Left lung (tissue), 10 donors: ENCODE results near the gene PRUNE1. TPM values are rescaled to one million over a fixed set of nuclear protein-coding genes. Genes with fewer than 3 reads are reported as not detected.

Experiments used
- ATAC-seq: fragments of 200-7000 bp; cut with Tn5 transposase; one replicate; pipeline ENCODE4 v1.9.1; 2020; ENCODE audit warnings: moderate library complexity
- DNase-seq, 4 donors: peaks; one replicate each; pipeline ENCODE4 v3.0.0-alpha.2; 2013 to 2020
- H3K27ac ChIP-seq, 2 donors: fragments of 200-600 bp; sonication (generic) in 1 of 2; one replicate each; pipeline versions ENCODE4 v1.5.0 to v1.8.0; 2020 to 2021
- H3K27me3 ChIP-seq, 2 donors: fragments of 200-600 bp; sonication (generic) in 1 of 2; one replicate each; pipeline versions ENCODE4 v1.5.0 to v1.8.0; 2020 to 2021
- H3K36me3 ChIP-seq, 2 donors: fragments of 200-600 bp; sonication (generic) in 1 of 2; one replicate each; pipeline versions ENCODE4 v1.5.0 to v1.8.0; 2020 to 2021
- H3K4me1 ChIP-seq, 2 donors: fragments of 200-600 bp; one replicate each; pipeline ENCODE4 v1.8.0; 2021
- H3K4me3 ChIP-seq, 2 donors: fragments of 200-600 bp; sonication (generic) in 1 of 2; one replicate each; pipeline versions ENCODE4 v1.5.0 to v1.8.0; 2020 to 2021; ENCODE audit warnings: mild to moderate bottlenecking in 1 of 2
- H3K9me3 ChIP-seq, 2 donors: fragments of 200-600 bp; sonication (generic) in 1 of 2; one replicate each; pipeline versions ENCODE4 v1.5.0 to v1.8.0; 2020 to 2021
- intact Hi-C, 2 donors: fragments of 100-400 bp; cut with DNase I; formaldehyde crosslinking; loops; one replicate each; pipeline versions ENCODE4 v1.11.2 to v1.14.2; 2022
- polyA plus RNA-seq, 6 donors: library from polyadenylated mRNA; unstranded; fragments of 120-200 nt; gene quantifications; one replicate each; pipeline ENCODE4 v1.2.1, GENCODE V29; 2013; ENCODE audit not compliant: insufficient read length in 6 of 6
- total RNA-seq, 2 donors: library from RNA; stranded (reverse); fragmentation: NEBNext Ultra II Directional; extraction: Animal tissue kit (Norgen Biotek cat#: 25700); gene quantifications; one replicate each; pipeline ENCODE4 v1.2.1, GENCODE V29; 2021
- TF ChIP-seq, protein P1 (sequence below), 2 donors: fragments of 200-600 bp; sonication (generic) in 1 of 2; IDR thresholded peaks; one replicate each; pipeline versions ENCODE4 v1.5.0 to v1.8.0; 2021; ENCODE audit warnings: antibody characterized with exemption in 2 of 2
- donor health status: DM: no; HTN: yes; CAD: no.
- donor health status: DM: no; HTN: no; CAD: no.

The PRUNE1 gene
- total and polyA plus RNA-seq, 8 donors: 15.1 to 42.7 (median 38.6) TPM

DNA sequence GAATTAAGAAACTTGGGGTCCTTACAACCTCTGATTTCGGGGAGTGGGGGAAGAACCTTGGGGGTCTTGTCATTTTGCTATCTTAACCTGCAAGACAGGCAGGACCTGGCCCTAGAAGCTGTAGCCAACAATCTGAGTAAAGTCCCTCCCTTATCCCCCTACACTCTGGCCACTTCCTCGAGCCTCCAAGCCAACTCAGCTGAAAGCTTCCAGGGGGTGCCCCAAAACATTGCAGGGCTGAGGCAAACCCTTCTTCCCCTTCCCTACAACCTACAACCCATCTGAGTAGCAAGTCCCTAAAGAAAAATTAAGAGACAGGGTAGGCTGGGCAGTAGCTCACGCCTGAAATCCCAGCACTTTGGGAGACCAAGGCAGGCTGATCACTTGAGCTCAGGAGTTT is 38.6 kb upstream of the PRUNE1 start:
- Histone ChIP-seq H3K9me3 (no peaks in the 10 kb centered on the region), H3K36me3 (peaks cover 0 to 52% of the 10 kb centered on the region in 2 donors), H3K27me3 (no peaks in the 10 kb centered on the region), H3K4me1 (peaks cover 29 to 49% of the 10 kb centered on the region in 2 donors), H3K27ac (peak overlapping the region in 1 of 2 donors; percentile 19), H3K4me3 (no peak overlapping the region)
- intact Hi-C loops: no loop called here
- ATAC-seq: no peak
- no peak for DNase-seq
- TF ChIP-seq, protein P1, sequence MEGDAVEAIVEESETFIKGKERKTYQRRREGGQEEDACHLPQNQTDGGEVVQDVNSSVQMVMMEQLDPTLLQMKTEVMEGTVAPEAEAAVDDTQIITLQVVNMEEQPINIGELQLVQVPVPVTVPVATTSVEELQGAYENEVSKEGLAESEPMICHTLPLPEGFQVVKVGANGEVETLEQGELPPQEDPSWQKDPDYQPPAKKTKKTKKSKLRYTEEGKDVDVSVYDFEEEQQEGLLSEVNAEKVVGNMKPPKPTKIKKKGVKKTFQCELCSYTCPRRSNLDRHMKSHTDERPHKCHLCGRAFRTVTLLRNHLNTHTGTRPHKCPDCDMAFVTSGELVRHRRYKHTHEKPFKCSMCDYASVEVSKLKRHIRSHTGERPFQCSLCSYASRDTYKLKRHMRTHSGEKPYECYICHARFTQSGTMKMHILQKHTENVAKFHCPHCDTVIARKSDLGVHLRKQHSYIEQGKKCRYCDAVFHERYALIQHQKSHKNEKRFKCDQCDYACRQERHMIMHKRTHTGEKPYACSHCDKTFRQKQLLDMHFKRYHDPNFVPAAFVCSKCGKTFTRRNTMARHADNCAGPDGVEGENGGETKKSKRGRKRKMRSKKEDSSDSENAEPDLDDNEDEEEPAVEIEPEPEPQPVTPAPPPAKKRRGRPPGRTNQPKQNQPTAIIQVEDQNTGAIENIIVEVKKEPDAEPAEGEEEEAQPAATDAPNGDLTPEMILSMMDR (IDR thresholded peaks at IDR 0.05): no peak

DNA sequence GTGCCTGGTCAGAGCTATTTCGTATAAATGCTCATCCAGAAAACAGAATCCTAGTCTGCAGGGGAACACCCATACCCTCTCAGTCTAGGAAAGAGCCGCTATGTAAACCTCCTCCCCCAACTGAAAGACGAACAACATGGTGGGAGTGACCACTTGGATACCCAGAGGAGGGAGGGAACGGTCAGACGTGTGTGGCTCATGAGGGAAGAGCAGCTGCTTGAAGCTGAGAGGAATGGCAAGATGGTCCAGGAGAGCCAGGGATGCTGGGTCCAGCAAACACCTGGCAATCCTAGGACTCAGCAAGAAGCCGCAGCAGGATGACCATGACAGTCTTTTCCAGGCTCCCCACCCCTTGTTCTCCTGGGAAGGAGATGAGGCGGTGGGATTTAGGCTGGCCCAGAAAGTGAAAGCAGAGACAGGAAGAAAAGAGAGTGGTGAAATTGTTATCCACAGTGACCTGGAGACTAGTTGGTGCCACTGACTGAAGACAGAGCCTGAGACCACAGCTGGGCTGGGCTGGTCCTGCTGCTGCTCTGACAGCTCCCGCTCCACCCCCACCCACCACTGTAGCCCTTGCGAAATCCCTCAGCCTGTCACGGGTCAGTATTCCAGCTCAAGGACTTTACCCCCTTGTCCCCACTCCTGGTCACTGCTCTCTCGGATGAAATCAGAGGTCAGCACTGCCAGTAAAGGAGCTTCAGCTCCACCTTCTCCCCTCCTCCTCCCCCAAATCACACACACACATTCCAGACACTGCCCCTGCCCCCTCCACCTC is 37.3 kb upstream of the PRUNE1 start:
- peaks cover 29 to 62% of the 10 kb centered on the region in 2 donors for H3K4me1 ChIP-seq
- no peaks in the 10 kb centered on the region for H3K27me3 ChIP-seq
- TF ChIP-seq, protein P1 (IDR thresholded peaks at IDR 0.05): no peak
- peak overlapping the region in 1 of 2 donors; percentile 78 for H3K4me3 ChIP-seq
- DNase-seq: peak; percentile 81 to 91 (median 86)
- H3K27ac ChIP-seq: peak overlapping the region; percentile 91 to 92
- H3K36me3 ChIP-seq: peaks cover 0 to 38% of the 10 kb centered on the region in 2 donors
- H3K9me3 ChIP-seq: no peaks in the 10 kb centered on the region
- ATAC-seq: peak; percentile 77
- intact Hi-C loops: no loop called here

DNA sequence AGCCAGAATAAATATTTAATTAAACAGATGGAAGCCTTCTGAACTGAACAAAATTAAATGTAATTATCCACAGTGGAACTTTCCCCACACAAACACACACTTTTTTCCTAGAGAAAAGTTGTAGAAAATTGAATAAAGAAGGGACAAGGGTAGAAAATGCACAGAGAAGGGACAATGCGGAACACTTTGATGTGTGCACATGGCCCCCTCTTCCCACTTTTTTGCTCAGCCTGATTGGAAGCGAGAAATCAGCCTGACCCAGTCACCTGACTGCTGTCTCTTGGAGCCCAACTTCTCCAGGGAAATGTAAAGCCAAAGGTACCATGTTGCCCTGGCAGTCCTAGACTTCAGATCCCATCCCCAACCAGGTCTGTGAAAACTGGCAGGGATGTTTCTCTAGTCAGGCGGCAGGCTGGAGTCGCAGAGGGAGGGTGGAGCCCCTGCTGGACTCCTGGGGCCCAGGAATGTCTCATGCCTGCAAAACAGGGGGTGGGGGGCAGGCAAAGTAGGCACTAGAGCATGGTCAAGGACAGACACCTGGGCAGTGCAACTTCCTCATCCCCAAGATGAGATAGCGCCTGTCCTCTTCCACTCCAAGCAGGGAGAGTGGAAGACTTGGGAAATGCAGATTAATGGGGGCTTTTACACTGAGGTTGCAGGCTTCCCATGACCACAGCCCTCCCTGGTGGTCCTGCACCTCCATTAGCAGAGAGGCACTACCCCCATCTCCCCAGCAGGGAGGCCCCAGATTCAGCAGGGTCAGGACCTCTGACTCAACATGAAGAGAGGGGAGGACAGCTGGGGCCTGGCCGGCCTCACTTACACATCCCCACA is 36.4 kb upstream of the PRUNE1 start:
- peaks cover 33 to 70% of the 10 kb centered on the region in 2 donors for H3K4me1 ChIP-seq
- intact Hi-C loops: no loop called here
- H3K27ac ChIP-seq: peak overlapping the region; percentile 91 to 92
- peak; percentile 15 for ATAC-seq
- H3K27me3 ChIP-seq: no peaks in the 10 kb centered on the region
- peak overlapping the region; percentile 78 to 87 for H3K4me3 ChIP-seq
- H3K36me3 ChIP-seq: peaks cover 0 to 30% of the 10 kb centered on the region in 2 donors
- TF ChIP-seq, protein P1 (IDR thresholded peaks at IDR 0.05): no peak
- no peaks in the 10 kb centered on the region for H3K9me3 ChIP-seq
- DNase-seq: peak in 1 of 4 donors; percentile 45

DNA sequence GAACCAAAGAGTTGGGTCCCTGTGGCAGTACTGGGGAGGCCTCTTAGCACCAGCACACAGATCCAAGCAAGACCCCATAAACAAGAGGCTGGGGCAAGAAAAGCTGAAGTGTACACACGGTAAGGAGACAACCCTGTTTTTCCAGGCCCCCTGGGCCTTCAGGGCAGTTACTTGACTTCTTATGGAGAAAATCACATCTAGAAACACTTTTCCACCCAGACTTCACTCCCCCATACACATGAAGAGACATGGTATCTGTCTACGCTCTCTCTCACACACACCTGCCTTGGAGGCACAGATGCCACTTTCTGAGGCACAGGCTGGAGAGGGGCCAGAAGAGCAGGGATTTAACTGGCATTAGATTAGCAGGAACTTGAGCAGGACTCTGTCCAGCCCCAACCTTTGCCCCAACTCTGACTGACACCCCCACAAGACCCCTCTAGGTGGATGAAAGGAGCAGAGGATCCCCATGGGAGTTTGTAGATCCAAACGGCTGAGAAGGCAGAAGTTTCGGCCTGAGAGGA is 35.8 kb upstream of the PRUNE1 start:
- H3K9me3 ChIP-seq: no peaks in the 10 kb centered on the region
- H3K36me3 ChIP-seq: peaks cover 0 to 23% of the 10 kb centered on the region in 2 donors
- no peaks in the 10 kb centered on the region for H3K27me3 ChIP-seq
- H3K4me3 ChIP-seq: peak overlapping the region; percentile 78 to 87
- ATAC-seq: no peak
- TF ChIP-seq, protein P1 (IDR thresholded peaks at IDR 0.05): no peak
- intact Hi-C loops: no loop called here
- peak overlapping the region; percentile 91 to 92 for H3K27ac ChIP-seq
- peaks cover 40 to 77% of the 10 kb centered on the region in 2 donors for H3K4me1 ChIP-seq
- no peak for DNase-seq
